CD8-positive, alpha-beta memory T cell (primary cell): Measurements from ENCODE around the gene MYO6. TPM values are rescaled to one million over a fixed set of nuclear protein-coding genes. Genes with fewer than 3 reads are reported as not detected.
"Not testable (repeated sequence)": the region's sequence is repeated elsewhere in the genome, so short reads cannot be mapped to it uniquely, and the experiment has no call there.

Source experiments
- CTCF ChIA-PET: fragments of 350-600 bp; sonication (Branson Sonifier 250); formaldehyde crosslinking; loops from one replicate; lab custom pipeline; 2021; ENCODE audit warnings: antibody characterized with exemption; lab: Charles Lee
- POLR2A ChIA-PET: fragments of 350-600 bp; sonication (Branson Sonifier 250); formaldehyde crosslinking; loops from one replicate; lab custom pipeline; 2021; ENCODE audit warnings: antibody characterized with exemption; lab: Charles Lee
- DNase-seq, 5 donors: peaks; one replicate each; pipeline versions ENCODE4 v3.0.0 to v3.0.0-alpha.2; 2020 to 2022; ENCODE audit warnings: mixed read lengths in 1 of 5
- H3K27ac ChIP-seq: one replicate; pipeline ENCODE4 v1.7.0; 2013; ENCODE audit warnings: low read depth, mild to moderate bottlenecking, low read length, moderate library complexity
- H3K27me3 ChIP-seq: 2 replicates; pipeline ENCODE4 v1.7.0; 2013; ENCODE audit warnings: low read length, mild to moderate bottlenecking; ENCODE audit not compliant: insufficient read depth, poor library complexity, severe bottlenecking
- H3K36me3 ChIP-seq: 2 replicates; pipeline ENCODE4 v1.7.0; 2013; ENCODE audit warnings: mild to moderate bottlenecking, low read length, moderate library complexity; ENCODE audit not compliant: insufficient read depth
- H3K4me1 ChIP-seq: 2 replicates; pipeline ENCODE4 v1.7.0; 2013; ENCODE audit warnings: mild to moderate bottlenecking, low read length, moderate library complexity; ENCODE audit not compliant: insufficient read depth
- H3K4me3 ChIP-seq: 2 replicates; pipeline ENCODE4 v1.7.0; 2013; ENCODE audit warnings: mild to moderate bottlenecking, low read length
- H3K9me3 ChIP-seq: 2 replicates; pipeline ENCODE4 v1.7.0; 2013; ENCODE audit warnings: mild to moderate bottlenecking, low read length
- H3K27ac Mint-ChIP-seq, 8 donors: one replicate each; pipeline ENCODE4 v1.8.0; 2020 to 2021; ENCODE audit warnings: mixed read lengths in 8 of 8, mild to moderate bottlenecking in 6 of 8, inconsistent platforms in 3 of 8, moderate library complexity in 3 of 8
- H3K27me3 Mint-ChIP-seq, 2 donors: one replicate each; pipeline ENCODE4 v1.8.0; 2020 to 2021; ENCODE audit warnings: mixed read lengths in 2 of 2, mild to moderate bottlenecking in 1 of 2, moderate library complexity in 1 of 2
- H3K36me3 Mint-ChIP-seq, 3 donors: one replicate each; pipeline ENCODE4 v1.8.0; 2020 to 2021; ENCODE audit warnings: mixed read lengths in 3 of 3, inconsistent platforms in 1 of 3, mild to moderate bottlenecking in 1 of 3
- H3K4me1 Mint-ChIP-seq, 3 donors: one replicate each; pipeline ENCODE4 v1.8.0; 2020 to 2021; ENCODE audit warnings: mixed read lengths in 3 of 3, inconsistent platforms in 1 of 3, mild to moderate bottlenecking in 1 of 3
- H3K4me3 Mint-ChIP-seq, 7 donors: one replicate each; pipeline ENCODE4 v1.8.0; 2020 to 2021; ENCODE audit warnings: mixed read lengths in 7 of 7, mild to moderate bottlenecking in 6 of 7, moderate library complexity in 4 of 7, inconsistent platforms in 2 of 7
- H3K9me3 Mint-ChIP-seq, 5 donors: one replicate each; pipeline ENCODE4 v1.8.0; 2020 to 2022; ENCODE audit warnings: mixed read lengths in 5 of 5, mild to moderate bottlenecking in 3 of 5, moderate library complexity in 2 of 5, inconsistent platforms in 1 of 5
- polyA plus RNA-seq: library from polyadenylated mRNA; unstranded; fragments of 300-500 nt; fragmentation: Illumina TruSeq; gene quantifications from one replicate; pipeline ENCODE4 v1.2.3, GENCODE V29; 2021
- total RNA-seq, 2 experiments: library from RNA; stranded (reverse); gene quantifications; one replicate each; pipeline ENCODE4 v1.2.3, GENCODE V29; 2021

The MYO6 gene
- total RNA-seq (1 to 10 TPM; 5.4 to 5.8 TPM), polyA plus RNA-seq (6.5 TPM)

DNA sequence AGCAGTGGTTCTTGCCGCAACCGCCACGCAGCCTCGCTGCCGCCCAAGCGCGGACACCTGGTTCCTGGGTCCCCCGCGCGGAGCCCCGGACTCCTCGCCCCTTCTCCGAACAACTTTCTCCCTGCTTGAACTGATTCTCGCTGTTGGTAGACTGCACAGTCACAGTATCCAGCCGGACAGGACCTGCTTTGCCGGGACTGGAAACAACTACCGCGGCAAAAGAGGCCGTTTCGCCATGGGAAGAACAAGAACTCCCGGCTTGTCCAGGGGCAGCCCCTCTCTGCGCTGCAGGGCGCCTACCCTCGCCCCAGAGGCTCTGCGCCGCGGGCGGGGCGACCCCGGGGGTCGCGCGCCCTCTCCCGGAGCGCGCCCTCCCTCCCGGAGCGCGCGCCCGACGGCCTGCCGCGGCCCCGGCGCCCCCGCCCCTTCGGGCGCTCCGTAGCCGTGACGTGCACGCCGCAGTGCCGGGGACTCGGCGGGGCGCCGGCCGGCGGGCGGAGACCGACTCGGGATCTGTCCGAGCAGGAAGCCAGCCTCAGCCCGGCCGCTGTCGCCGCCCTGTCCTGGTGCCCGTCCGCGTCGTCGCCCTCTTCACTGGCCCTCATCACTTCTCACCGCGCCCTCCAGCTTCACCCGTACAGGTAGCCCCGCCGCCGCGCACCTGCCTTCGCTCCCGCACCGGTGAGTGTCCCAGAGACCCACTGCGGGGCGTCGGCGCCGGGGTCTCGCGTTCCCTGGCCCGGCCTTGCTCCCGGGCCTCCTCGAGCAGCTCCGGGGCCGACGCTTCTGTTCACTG lies at the start of gene MYO6:
TSS of gene MYO6 (plus strand) at position 497 of the 796 bp plus-strand sequence. CDS start 68,309 bp downstream, outside the sequence.
- DNase-seq, result peak; percentile 38 to 68 (median 46)
- Mint-ChIP-seq H3K4me1 (peaks cover 14 to 28% (median 20%) of the 10 kb centered on the region in 3 donors), H3K36me3 (peaks cover 0 to 8% (median 4%) of the 10 kb centered on the region in 3 donors), H3K27ac (peak within 1 kb of the TSS; percentile 59 to 98 (median 90)), H3K9me3 (peaks cover 0 to 2% (median 0%) of the 10 kb centered on the region in 5 donors), H3K4me3 (peak within 1 kb of the TSS; percentile 89 to 99 (median 97)), H3K27me3 (peaks cover 14 to 18% of the 10 kb centered on the region in 2 donors)
- H3K4me3 ChIP-seq, result peak within 1 kb of the TSS; percentile 80
- peaks cover 4% of the 10 kb centered on the region for H3K27me3 ChIP-seq
- H3K4me1 ChIP-seq, result no peaks in the 10 kb centered on the region
- no peaks in the 10 kb centered on the region for H3K9me3 ChIP-seq
- POLR2A ChIA-PET, result no interaction called here
- H3K27ac ChIP-seq, result peak within 1 kb of the TSS; percentile 67
- CTCF ChIA-PET, result no interaction called here
- H3K36me3 ChIP-seq, result no peaks in the 10 kb centered on the region

DNA sequence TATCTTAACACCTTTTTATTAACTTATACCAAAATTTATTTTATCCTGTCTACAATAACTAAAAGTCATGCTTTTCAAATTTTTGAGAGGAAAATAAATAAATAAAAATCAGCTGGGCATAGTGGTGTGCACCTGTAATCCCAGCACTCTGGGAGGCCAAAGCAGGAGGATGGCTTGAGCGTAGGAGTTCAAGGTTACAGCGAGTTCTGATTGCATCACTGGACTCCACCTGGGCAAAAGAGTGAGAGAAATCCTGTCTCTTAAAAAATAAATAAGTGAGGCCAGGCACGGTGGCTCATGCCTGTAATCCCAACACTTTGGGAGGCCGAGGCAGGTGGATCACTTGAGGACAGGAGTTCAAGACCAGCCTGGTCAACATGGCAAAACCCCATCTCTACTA lies 40.7 kb upstream of the MYO6 start:
- H3K4me3 ChIP-seq, H3K27me3 ChIP-seq, H3K27ac ChIP-seq, H3K9me3 ChIP-seq, CTCF ChIA-PET, DNase-seq, POLR2A ChIA-PET, H3K4me3 Mint-ChIP-seq, H3K27me3 Mint-ChIP-seq, H3K27ac Mint-ChIP-seq, H3K4me1 ChIP-seq, H3K9me3 Mint-ChIP-seq, H3K36me3 ChIP-seq, H3K4me1 Mint-ChIP-seq: not testable (repeated sequence)
- peaks cover 5 to 77% (median 17%) of the 10 kb centered on the region in 3 donors for H3K36me3 Mint-ChIP-seq

DNA sequence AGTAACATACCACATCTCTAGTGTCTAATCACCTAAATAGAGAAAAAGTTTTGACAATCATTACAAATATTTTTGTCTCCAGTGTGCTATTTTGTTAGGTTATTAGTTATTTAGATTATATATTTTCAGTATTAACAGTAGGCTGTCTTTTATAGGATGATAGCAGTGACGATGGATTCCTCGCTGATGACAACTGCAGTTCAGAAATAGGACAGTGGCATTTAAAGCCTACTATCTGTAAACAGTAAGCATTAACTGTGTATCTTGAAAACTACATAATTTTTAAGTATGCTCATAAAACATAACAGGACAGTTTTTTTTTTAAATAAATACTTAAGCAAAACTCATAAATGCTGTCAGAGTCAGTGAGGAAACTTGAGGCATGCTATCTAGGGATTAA lies 37.9 kb upstream of the MYO6 start:
- Histone ChIP-seq H3K27ac (no peak overlapping the region), H3K27me3 (no peaks in the 10 kb centered on the region), H3K4me3 (no peak overlapping the region), H3K36me3 (peaks cover 26% of the 10 kb centered on the region), H3K4me1 (no peaks in the 10 kb centered on the region), H3K9me3 (no peaks in the 10 kb centered on the region)
- Mint-ChIP-seq H3K36me3 (peaks cover 5 to 77% (median 26%) of the 10 kb centered on the region in 3 donors), H3K27me3 (no peaks in the 10 kb centered on the region), H3K9me3 (no peaks in the 10 kb centered on the region), H3K27ac (no peak overlapping the region), H3K4me3 (no peak overlapping the region), H3K4me1 (peaks cover 0 to 7% (median 3%) of the 10 kb centered on the region in 3 donors)
- ChIA-PET CTCF (no interaction called here), POLR2A (no interaction called here)
- no peak for DNase-seq

DNA sequence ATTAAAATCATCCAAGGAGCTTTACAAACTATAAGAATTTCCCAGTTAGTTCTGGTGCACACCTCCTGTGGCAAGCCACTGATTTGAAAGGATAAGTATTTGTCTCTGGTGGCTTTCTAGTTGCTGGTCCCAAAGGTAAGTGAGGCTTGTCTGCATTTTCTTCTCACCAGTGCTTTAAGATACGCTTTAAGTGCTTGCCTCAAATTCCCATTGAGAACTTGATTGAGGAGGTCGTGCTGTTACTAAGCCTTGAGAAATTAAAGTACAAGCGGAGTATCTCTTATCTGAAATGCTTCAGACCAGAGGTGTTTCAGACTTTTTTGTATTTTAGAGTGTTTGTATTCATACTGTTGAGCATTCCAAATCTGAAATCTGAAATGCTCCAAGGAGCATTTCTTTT lies 29.9 kb upstream of the MYO6 start:
- Histone ChIP-seq H3K9me3 (no peaks in the 10 kb centered on the region), H3K4me1 (no peaks in the 10 kb centered on the region), H3K27me3 (no peaks in the 10 kb centered on the region), H3K4me3 (no peak overlapping the region), H3K27ac (no peak overlapping the region), H3K36me3 (peaks cover 17% of the 10 kb centered on the region)
- Mint-ChIP-seq H3K9me3 (no peaks in the 10 kb centered on the region), H3K4me3 (no peak overlapping the region), H3K27me3 (no peaks in the 10 kb centered on the region), H3K36me3 (peaks cover 0 to 19% (median 10%) of the 10 kb centered on the region in 3 donors), H3K4me1 (no peaks in the 10 kb centered on the region), H3K27ac (no peak overlapping the region)
- ChIA-PET POLR2A (no interaction called here), CTCF (no interaction called here)
- DNase-seq, result no peak

DNA sequence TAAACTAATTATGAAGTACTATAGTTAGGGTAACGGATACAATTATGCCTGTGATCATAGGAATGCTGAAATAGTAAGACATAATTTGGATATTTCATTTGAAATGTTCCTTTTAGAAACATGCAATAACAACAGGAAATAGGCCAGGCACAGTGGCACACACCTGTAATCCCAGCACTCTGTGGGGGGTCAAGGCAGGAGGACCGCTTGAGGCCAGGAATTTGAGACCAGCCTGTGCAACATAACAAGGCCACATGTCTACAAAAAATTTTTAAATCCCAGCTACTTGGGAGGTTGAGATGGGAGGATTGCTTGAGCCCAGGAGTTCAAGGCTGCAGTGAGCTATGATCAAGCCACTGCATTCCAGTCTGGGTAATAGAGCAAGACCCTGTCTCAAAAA lies 25.7 kb upstream of the MYO6 start:
- Mint-ChIP-seq H3K27ac (no peak overlapping the region), H3K27me3 (peaks cover 0 to 1% of the 10 kb centered on the region in 2 donors), H3K4me3 (no peak overlapping the region), H3K9me3 (no peaks in the 10 kb centered on the region), H3K36me3 (peaks cover 0 to 2% (median 0%) of the 10 kb centered on the region in 3 donors), H3K4me1 (no peaks in the 10 kb centered on the region)
- no peak overlapping the region for H3K27ac ChIP-seq
- H3K27me3 ChIP-seq, result no peaks in the 10 kb centered on the region
- no peaks in the 10 kb centered on the region for H3K4me1 ChIP-seq
- no peaks in the 10 kb centered on the region for H3K9me3 ChIP-seq
- no peak for DNase-seq
- H3K36me3 ChIP-seq, result no peaks in the 10 kb centered on the region
- CTCF ChIA-PET, result no interaction called here
- no peak overlapping the region for H3K4me3 ChIP-seq
- POLR2A ChIA-PET, result no interaction called here

DNA sequence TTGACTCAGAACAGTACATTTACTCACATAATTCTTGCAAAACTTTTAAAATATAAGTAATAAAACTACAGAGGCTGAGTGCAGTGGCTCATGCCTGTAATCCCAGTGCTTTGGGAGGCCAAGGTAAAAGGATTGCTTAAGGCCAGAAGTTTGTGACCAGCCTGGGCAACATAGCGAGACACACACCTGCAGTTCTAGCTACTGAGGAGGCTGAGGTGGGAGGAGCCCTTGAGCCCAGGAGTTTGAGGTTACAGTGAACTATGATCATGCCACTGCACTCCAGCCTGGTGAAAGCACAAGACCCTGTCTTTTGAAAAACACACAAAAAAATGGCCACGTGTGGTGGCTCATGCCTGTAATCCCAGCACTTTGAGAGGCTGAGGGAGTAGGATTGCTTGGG lies 21.8 kb upstream of the MYO6 start:
- Mint-ChIP-seq H3K4me3 (no peak overlapping the region), H3K27me3 (peaks cover 0 to 1% of the 10 kb centered on the region in 2 donors)
- POLR2A ChIA-PET, result no interaction called here

DNA sequence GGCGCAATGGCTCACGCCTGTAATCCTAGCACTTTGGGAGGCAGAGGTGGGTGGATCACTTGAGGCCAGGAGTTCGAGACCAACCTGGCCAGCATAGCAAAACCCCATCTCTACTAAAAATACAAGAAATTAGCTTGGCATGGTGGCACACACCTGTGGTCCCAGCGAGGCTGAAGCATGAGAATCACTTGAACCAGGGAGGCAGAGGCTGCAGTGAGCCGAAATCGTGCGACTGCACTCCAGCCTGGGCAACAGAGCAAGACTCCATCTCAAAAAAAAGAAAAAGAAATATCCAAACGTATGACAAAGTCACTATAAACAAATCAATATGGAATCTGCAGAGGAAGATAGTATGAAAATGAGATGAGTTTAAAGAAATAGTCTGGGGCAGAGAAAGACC lies 18.0 kb upstream of the MYO6 start:
- DNase-seq, H3K27me3 ChIP-seq, H3K27ac ChIP-seq, H3K9me3 ChIP-seq, CTCF ChIA-PET, H3K9me3 Mint-ChIP-seq, POLR2A ChIA-PET, H3K4me1 Mint-ChIP-seq, H3K36me3 ChIP-seq, H3K27ac Mint-ChIP-seq, H3K4me3 ChIP-seq, H3K36me3 Mint-ChIP-seq, H3K4me1 ChIP-seq, H3K4me3 Mint-ChIP-seq, H3K27me3 Mint-ChIP-seq: not testable (repeated sequence)

More for the DNA sequence above, 21.8 kb upstream of the MYO6 start:
- Histone ChIP-seq H3K27me3 (no peaks in the 10 kb centered on the region), H3K9me3 (no peaks in the 10 kb centered on the region), H3K36me3 (no peaks in the 10 kb centered on the region), H3K4me3 (no peak overlapping the region), H3K27ac (no peak overlapping the region), H3K4me1 (no peaks in the 10 kb centered on the region)
- Mint-ChIP-seq H3K9me3 (no peaks in the 10 kb centered on the region), H3K4me1 (no peaks in the 10 kb centered on the region), H3K36me3 (no peaks in the 10 kb centered on the region), H3K27ac (no peak overlapping the region)
- no peak for DNase-seq
- CTCF ChIA-PET, result no interaction called here

DNA sequence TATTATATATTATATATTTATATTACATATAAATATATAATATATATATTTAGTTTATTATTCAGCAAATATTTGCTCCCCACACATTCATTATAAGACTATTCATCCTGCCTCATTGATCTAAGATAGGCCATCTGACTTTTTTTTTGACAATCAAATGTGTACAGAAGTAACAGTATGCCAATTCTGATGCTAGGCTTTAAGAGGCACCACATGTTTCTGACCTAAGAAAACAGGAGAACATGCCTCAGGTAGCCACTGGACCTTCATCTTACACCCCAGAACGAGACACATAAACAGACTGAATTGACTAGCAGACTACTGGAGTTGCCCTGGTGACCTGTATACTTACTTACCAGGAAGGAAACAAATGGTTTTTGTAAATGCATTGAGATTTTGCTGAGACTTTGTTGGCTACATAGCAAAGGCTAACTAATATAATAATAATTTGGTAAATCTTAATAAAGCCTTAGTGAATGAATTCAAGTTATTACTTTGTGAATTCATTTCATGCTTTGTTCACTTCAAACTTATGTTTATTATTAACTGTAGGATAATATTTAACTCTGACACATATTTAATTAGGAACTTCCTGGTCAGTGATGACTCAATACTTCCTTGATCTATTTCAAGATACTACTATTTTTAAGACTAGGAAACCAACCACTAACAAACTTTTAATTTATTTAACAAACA lies 13.4 kb upstream of the MYO6 start:
- POLR2A ChIA-PET, result no interaction called here
- CTCF ChIA-PET, result no interaction called here

More for the DNA sequence above, 13.4 kb upstream of the MYO6 start:
- Mint-ChIP-seq H3K27ac (no peak overlapping the region), H3K9me3 (no peaks in the 10 kb centered on the region), H3K4me1 (no peaks in the 10 kb centered on the region), H3K36me3 (no peaks in the 10 kb centered on the region), H3K4me3 (no peak overlapping the region), H3K27me3 (peaks cover 6 to 7% of the 10 kb centered on the region in 2 donors)
- no peaks in the 10 kb centered on the region for H3K27me3 ChIP-seq
- no peaks in the 10 kb centered on the region for H3K36me3 ChIP-seq
- no peak overlapping the region for H3K4me3 ChIP-seq
- no peak for DNase-seq
- no peaks in the 10 kb centered on the region for H3K4me1 ChIP-seq
- H3K27ac ChIP-seq, result no peak overlapping the region
- H3K9me3 ChIP-seq, result no peaks in the 10 kb centered on the region
